Measurements from ENCODE around the gene PPDPF. TPM values are rescaled to one million over a fixed set of nuclear protein-coding genes. Genes with fewer than 3 reads are reported as not detected.

PPDPF gene
- total and polyA plus RNA-seq, 2 of the 8 experiments (the other 6 are each of a cell fraction or from before 2014, with no cell fraction given), result 30.5 to 138 TPM

DNA sequence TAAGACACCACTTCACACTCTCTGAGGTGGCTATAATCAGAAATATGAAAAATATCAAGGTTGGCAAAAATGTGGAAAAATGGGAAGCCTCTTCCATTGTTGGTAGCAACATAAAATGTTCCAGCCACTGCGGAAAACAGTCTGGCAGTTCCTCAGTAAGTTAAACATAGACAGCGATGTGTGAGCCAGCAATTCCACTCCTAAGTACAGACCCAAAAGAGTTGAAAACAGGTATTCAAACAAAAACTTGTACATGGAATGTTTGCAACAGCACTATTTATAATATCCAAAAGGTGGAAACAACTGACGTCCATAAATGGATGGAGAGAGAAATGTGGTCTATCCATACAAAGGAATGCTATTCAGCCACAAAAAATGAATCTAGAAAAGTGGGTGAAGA is 7.4 kb upstream of the PPDPF start:
- H3K18ac ChIP-seq (ENCODE audit: extremely low read depth, low read length), result no peak overlapping the region
- DNase-seq (ENCODE audit: low read depth in 1 of 2, low spot score in 2 of 2), result no peak
- no peaks in the 10 kb centered on the region for H3K79me1 ChIP-seq (ENCODE audit: low read depth, low read length)
- no peaks in the 10 kb centered on the region for H3K23me2 ChIP-seq (ENCODE audit: low read depth, low read length)
- no peak overlapping the region for H3K4me3 ChIP-seq (ENCODE audit: extremely low read depth in 1 of 4, insufficient read depth in 2 of 4, low read depth in 3 of 4, low read length in 4 of 4)
- no peak overlapping the region for H3K14ac ChIP-seq (ENCODE audit: insufficient read length)
- H3K56ac ChIP-seq (replicated peaks; ENCODE audit: insufficient read length, low read depth, low read length), result no peak overlapping the region
- no peak overlapping the region for H3K27ac ChIP-seq (ENCODE audit: low read depth, low read length)
- TF ChIP-seq POLR2A (IDR thresholded peaks at IDR 0.05; ENCODE audit: control extremely low read depth in 1 of 2, low read depth in 2 of 2, low read length in 2 of 2) (no peak), FOSL1 (IDR thresholded peaks at IDR 0.05; ENCODE audit: insufficient read depth, low read depth, low read length) (no peak), YY1 (IDR thresholded peaks at IDR 0.05; ENCODE audit: low read depth, low read length) (no peak)
- TF ChIP-seq, protein P1, sequence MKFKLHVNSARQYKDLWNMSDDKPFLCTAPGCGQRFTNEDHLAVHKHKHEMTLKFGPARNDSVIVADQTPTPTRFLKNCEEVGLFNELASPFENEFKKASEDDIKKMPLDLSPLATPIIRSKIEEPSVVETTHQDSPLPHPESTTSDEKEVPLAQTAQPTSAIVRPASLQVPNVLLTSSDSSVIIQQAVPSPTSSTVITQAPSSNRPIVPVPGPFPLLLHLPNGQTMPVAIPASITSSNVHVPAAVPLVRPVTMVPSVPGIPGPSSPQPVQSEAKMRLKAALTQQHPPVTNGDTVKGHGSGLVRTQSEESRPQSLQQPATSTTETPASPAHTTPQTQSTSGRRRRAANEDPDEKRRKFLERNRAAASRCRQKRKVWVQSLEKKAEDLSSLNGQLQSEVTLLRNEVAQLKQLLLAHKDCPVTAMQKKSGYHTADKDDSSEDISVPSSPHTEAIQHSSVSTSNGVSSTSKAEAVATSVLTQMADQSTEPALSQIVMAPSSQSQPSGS (IDR thresholded peaks at IDR 0.05; ENCODE audit: low read length), result no peak
- H3K4me1 ChIP-seq (replicated peaks in 1 of 4; ENCODE audit: control insufficient read depth in 3 of 4, insufficient read depth in 4 of 4, low read length in 3 of 4), result no peaks in the 10 kb centered on the region
- no peak overlapping the region for H2AK5ac ChIP-seq (ENCODE audit: low read depth, low read length)
- H3K9ac ChIP-seq (replicated peaks in 1 of 4; ENCODE audit: extremely low read depth in 1 of 4, low read depth in 3 of 4, low read length in 3 of 4), result no peak overlapping the region
- no peak overlapping the region for H3K4ac ChIP-seq (replicated peaks; ENCODE audit: insufficient read length, low read depth, low read length)
- H2BK20ac ChIP-seq (ENCODE audit: low read length), result no peak overlapping the region
- H4K91ac ChIP-seq (replicated peaks; ENCODE audit: insufficient read length, low read length), result no peak overlapping the region
- H2BK5ac ChIP-seq (ENCODE audit: low read depth, low read length), result no peak overlapping the region
- no peaks in the 10 kb centered on the region for H3K9me3 ChIP-seq (ENCODE audit: insufficient read depth in 2 of 2, low read depth in 1 of 2, low read length in 1 of 2)
- H2AFZ ChIP-seq (ENCODE audit: low read length), result no peak overlapping the region
- H4K5ac ChIP-seq (ENCODE audit: insufficient read length, low read depth, low read length), result no peak overlapping the region
- CTCF ChIA-PET (ENCODE audit: partially characterized antibody), result no interaction called here
- 88% methylated on average over 3 of the region's 3 CpGs; no CpG with 5 or more reads in 1 of the 2 experiments for WGBS, 2 experiments (ENCODE audit: extremely low coverage in 1 of 2, insufficient coverage in 1 of 2, insufficient read length in 1 of 2, insufficient replicate concordance in 2 of 2, low coverage in 1 of 2, low lambda C conversion rate in 2 of 2, missing lambda C conversion rate in 1 of 2)
- no peaks in the 10 kb centered on the region for H3K79me2 ChIP-seq (ENCODE audit: control insufficient read depth in 1 of 2, insufficient read depth in 2 of 2, low read length in 2 of 2)
- no peaks in the 10 kb centered on the region for H3K36me3 ChIP-seq (ENCODE audit: control insufficient read depth in 2 of 4, insufficient read depth in 4 of 4, low read length in 3 of 4)
- H2BK12ac ChIP-seq (ENCODE audit: low read depth, low read length), result no peak overlapping the region
- no peak overlapping the region for H4K8ac ChIP-seq (ENCODE audit: extremely low read depth, insufficient read depth, low read length)
- no peak for FAIRE-seq
- H2BK120ac ChIP-seq (replicated peaks; ENCODE audit: low read depth, low read length), result no peak overlapping the region
- H2BK15ac ChIP-seq (ENCODE audit: low read length), result no peak overlapping the region
- H3K27me3 ChIP-seq (replicated peaks in 1 of 4; ENCODE audit: control insufficient read depth in 3 of 4, extremely low read depth in 1 of 4, insufficient read depth in 3 of 4, low read length in 3 of 4), result peaks cover 0 to 2% (median 0%) of the 10 kb centered on the region in 4 experiments; a peak in 1 of 7 replicates
- POLR2A ChIA-PET (ENCODE audit: partially characterized antibody), result no interaction called here
- H4K20me1 ChIP-seq (replicated peaks in 1 of 2; ENCODE audit: control insufficient read depth in 1 of 2, insufficient read depth in 2 of 2, low read length in 2 of 2), result peaks cover 0 to 5% of the 10 kb centered on the region in 2 experiments
- H3K4me2 ChIP-seq (ENCODE audit: insufficient read depth in 1 of 2, low read depth in 2 of 2, low read length in 2 of 2), result no peak overlapping the region
- no peak overlapping the region for H3K23ac ChIP-seq (ENCODE audit: insufficient read length)

Measured in H1 (cell line).